Kidney tubule cell (primary cell): ENCODE data around the gene ACTL10.

Experiments
- DNase-seq: peaks from one replicate; pipeline ENCODE4 v3.0.0-alpha.2; 2018; ENCODE audit warnings: low spot score

ACTL10 gene

DNA sequence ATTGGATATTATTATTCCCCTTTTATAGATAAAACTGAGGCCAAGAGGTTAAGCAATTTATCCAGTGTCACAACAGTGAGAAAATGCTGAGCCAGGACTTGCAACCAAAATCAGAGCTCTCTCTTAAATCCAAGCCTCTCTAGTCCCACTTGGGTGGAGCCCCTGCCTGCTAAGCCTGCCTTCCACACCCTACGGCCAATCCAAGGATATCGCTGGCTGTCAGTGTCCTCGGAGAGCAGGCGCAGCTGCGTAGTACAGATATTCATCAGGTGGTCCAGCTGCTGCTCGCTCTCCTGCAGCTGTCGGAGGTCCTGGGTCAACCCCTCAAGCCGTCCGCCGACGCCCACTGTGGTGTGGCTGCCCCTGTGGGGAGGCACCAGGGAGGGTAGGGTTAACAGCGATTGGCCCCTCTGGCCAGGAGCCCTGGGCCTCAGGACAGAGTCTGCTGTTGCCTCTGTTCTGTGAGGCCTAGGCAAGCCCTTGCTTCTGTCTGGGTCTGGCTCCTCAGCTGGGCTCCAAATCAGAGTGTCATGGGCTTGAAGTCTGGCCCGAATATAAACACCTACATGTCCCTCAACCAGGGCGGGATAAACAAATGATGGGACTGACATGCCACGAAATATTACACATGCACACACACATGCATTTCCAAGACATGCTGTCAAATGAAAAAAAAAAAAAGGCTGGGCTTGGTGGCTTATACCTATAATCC, 11.4 kb downstream of the ACTL10 start:
- no peak for DNase-seq

GRCh38 chr20:33679758-33680485, 13.2 kb downstream of the ACTL10 start:
- DNase-seq, result no peak

- no peak for DNase-seq
Measured at GRCh38 chr20:33680686-33681085, 13.9 kb downstream of the ACTL10 start.

DNA sequence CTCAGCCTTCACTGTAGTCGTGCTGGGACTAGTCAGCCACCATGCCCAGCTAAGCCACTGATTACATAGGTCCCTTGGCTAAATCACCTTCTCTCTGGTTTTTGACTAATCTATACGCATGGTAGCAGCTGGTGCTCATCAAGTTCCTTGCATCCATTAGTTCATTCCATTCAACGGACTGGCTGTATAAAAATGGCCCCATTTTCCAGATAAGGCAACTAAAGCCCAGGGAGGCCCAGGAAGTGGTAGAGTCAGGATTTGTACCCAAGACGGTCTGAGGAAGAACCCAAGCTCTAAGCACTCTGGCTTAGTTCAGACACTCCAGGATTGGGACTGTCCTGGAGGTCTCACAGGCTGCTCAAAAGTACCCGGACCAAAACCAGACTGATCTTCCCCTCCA, 14.5 kb downstream of the ACTL10 start:
- DNase-seq, result no peak

DNA sequence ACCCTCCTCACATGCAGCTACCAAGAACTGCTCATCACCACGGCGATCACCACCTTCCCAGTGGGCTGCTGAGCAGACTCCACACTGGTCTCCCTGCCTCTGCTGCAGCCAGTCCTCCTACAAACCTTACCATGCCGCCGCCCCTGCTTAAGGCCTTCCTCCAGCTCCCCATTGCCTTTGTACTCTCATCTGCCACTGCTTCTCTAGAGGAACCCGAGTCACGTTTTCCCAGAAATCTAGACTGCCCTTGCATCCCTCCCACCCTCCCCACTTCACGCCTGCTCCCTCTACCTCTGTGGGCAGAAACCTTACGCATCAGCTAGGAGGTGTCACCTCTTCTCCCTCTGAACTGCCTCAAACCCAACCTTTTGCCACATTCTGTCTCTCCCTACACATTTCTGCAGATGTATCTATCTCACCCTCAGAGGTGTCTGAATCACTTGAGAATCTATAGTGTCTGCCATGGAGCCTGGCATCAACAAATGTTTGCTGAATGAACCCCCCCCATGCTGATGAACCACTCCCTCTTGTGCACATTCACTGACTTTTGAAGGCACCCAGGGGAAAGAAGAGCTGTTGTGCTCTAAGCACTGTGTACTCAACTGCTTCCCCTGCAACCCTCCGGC, 15.1 kb downstream of the ACTL10 start:
- DNase-seq, result no peak

DNA sequence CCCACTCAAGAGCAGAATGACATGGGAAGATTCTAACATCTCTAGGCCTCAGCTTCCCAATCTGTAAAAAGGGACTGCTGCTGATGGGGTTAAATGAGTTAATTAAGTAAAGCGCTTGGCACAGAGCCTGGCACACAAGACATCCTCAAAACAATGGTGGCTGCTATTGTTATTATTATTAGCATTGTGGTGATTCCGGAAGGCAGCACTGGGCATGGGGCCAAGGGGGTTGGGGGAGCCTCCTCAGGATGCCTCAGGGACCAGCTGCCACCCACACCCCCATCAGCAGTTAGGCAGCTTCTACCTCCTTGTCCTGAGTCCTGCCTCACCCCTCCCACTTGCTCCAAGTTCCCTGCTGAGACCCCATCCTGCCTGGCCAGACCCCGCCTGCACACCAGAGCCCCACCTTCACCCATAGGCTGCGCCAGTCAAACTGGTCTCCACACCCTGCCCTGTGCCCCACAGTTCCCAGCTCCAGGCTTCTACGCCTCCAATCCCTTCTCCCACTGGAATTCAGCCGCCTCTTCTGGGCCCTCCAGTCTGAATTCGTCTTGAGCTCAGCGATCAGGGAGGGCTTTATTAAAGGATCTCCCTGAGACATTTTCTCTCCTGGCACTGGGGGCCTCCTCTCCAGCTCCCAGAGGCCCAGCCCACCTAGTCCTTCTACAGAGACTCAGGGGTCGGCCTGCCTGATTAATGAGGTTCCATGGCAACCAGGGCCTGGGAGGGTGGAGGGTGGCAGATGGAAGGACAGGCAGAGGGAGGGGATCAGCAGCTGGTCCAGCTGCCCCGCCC, 18.0 kb downstream of the ACTL10 start:
- no peak for DNase-seq

DNA sequence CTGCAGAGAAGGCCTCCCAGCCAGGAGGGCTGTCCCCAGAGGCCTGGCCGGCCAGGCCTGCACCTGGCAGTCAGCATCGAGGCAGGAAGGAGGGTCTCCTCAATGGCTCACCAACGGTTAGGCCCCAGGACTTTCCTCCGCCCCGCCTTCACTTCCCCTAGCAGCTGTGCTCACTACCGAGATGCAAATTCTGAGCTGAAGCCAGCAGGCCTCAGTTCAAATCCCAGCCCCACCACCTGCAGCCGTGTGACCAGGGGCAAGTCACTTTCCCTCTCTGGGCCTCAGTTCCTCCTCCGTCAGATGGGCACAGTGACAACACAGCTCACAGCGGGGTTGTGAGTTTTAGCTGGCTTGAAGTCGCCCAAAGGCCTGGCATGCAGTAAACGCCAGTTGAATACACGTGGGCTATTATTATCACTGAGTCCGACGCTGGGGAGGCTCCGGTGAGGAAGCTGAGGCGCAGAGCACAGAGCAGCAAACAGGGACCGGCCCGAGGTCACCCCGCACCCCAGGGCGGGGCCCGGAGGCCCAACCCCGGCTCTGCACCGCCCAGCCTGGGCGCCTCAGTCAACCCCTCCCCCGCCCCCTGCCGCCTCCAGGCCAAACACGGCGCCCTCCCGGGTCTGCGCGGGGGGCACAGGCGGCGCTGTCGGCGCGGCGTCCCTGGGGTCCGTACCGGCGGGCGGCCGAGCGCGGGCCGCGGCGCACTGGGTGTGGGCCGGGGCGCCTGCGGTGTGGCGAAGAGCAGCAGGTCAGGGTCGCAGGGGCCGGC, 18.8 kb downstream of the ACTL10 start:
- DNase-seq, result peak; percentile 36

- peak; percentile 94 for DNase-seq
Measured at GRCh38 chr20:33686100-33686983, 19.6 kb downstream of the ACTL10 start, which contains the start of gene E2F1. Gene E2F1 (minus strand): TSS chr20:33686385. CDS start chr20:33686264, 121 bp downstream.

DNA sequence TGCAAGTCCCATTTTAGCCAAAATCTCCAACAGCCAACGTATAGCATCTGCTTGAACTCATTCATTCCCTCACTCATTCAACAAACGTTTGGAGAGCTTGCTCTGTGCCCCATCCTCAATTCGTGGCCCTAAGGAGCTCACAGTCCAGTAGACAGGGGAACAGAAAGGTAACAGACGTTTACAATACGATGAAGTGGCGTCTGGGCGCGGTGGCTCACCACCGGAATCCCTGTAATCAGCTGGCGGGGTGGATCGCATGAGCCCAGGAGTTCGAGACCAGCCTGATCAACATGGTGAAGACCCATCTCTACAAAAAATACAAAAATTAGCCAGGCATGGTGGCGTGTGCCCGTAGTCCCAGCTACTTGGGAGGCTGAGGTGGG, 20.2 kb downstream of the ACTL10 start:
- no peak for DNase-seq

GRCh38 chr20:33687370-33687915, 20.7 kb downstream of the ACTL10 start:
- DNase-seq, result no peak

- DNase-seq, result no peak
Measured at GRCh38 chr20:33687993-33688937, 21.5 kb downstream of the ACTL10 start.

GRCh38 chr20:33688938-33689424, 22.2 kb downstream of the ACTL10 start:
- DNase-seq, result no peak

DNA sequence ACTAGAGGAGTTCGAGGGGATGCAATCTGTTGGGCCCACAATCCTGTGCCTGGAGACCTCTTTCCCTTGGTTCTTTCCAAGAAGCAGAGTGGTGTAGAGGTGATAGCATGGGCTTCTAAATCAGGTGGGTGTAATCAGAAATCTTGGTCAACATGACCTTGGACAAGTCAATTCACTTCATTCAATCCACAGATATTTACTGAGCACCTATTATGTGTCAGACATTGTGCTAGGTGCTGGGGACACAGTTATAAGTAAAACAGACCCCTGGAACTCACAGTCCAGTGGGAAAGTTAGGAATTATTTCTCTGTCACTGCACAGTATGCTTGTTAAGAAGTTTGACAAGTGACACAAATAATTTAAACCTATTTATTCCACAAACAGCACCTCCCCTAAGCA, 22.8 kb downstream of the ACTL10 start:
- DNase-seq, result no peak

DNA sequence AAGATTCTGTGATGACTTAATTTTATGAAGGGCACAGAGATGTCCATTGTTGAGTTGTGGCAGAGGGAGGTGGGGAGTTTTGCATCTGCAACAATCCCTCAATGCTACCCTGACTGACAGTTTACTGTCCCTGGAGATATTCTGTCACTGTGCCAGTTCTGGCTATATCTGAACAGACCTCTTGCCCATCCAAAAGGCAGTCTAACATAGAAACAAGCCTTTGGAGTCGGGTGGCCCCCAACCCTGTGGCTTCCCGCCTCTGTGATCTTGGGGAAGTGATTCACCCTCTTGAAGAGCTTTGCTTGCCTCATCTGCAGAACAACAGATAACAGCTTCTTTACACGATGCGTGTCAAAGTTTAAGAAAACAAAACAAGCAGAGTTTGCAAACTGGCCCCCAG, 23.2 kb downstream of the ACTL10 start:
- DNase-seq, result no peak

- no peak for DNase-seq
Measured at GRCh38 chr20:33693289-33693688, 26.5 kb downstream of the ACTL10 start.

- DNase-seq, result no peak
Measured at GRCh38 chr20:33693741-33694638, 27.2 kb downstream of the ACTL10 start.

DNA sequence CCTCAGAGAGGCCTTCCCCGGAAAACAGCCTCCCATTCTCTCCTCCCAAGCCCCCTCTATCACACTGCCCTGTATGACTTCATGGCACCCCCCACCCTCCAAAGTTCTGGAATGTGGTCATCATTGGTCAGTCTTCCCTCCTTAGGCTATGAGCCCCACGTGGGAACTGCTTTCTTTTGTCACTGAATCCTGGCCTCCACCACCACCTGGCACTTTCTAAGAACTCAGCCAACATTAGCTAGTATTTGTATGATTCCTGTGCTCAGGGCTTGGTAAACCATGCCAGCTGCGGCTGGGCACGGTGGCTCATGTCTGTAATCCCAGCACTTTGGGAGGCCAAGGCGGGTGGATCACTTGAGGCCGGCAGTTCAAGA, 27.9 kb downstream of the ACTL10 start:
- no peak for DNase-seq

DNA sequence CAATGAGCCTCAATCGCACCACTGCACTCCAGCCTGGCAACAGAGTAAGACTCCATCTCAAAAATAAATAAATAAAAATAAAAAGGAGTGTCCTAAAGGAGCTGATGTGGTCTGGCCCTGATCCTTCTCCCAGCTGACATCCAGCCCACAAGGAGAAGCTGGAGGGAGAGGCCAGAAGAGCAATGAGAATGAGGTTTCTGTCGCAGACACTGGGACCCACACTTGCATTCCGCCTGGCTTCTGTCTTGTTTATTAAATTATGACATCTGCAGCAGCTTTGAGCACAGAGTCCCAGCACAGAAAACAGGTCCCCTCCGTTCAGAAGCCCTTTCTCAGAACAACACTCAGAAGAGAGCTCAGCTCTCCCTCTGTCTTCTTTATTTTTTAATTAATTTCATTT, 29.7 kb downstream of the ACTL10 start:
- no peak for DNase-seq
